Measurements from ENCODE around the gene CEP164. TPM values are rescaled to one million over a fixed set of nuclear protein-coding genes. Genes with fewer than 3 reads are reported as not detected.

CEP164 gene
- polyA plus RNA-seq, 1 of the 3 experiments (the other 2 are of a cell fraction), result 27.7 TPM

DNA sequence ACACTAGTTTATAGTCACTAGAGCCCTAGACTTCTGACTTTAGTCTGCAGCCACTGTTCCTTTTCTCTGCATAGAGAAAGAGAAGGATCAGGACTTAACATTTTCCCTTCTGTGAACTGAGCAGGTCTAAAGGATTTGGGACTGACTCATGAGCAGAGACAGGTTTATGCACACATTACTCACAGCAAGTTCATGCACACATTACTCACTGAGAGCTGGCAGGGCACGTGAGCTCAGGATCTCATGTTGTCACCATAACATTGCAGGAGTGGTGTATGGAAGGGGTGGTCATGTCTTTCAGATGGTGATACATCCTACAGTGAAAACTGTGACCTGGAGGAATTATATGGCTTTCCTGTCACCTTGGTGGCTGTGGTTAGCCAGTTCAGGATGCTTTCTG, 56.4 kb downstream of the CEP164 start:
- Histone ChIP-seq H3K27me3 (ENCODE audit: insufficient read depth) (no peaks in the 10 kb centered on the region), H3K9me3 (no peaks in the 10 kb centered on the region), H3K4me1 (ENCODE audit: control insufficient read depth in 1 of 2, insufficient read depth in 2 of 2, low read depth in 1 of 2, low read length in 1 of 2) (peaks cover 4 to 12% of the 10 kb centered on the region in 2 experiments; a peak in 2 of 4 replicates), H2AFZ (ENCODE audit: low read depth) (no peak overlapping the region), H4K20me1 (ENCODE audit: insufficient read depth) (no peaks in the 10 kb centered on the region), H3K4me2 (no peak overlapping the region), H3F3A (replicated peaks; ENCODE audit: insufficient read depth) (no peaks in the 10 kb centered on the region), H3K4me3 (ENCODE audit: low read depth in 2 of 2, low read length in 1 of 2) (no peak overlapping the region), H3K9me2 (no peaks in the 10 kb centered on the region), H3K79me2 (ENCODE audit: insufficient read depth) (no peaks in the 10 kb centered on the region), H3K27ac (ENCODE audit: low read depth in 2 of 2, low read length in 1 of 2) (peak overlapping the region in 1 of 2 experiments; percentile 43; a peak in 2 of 4 replicates), H3K9ac (no peak overlapping the region), H3K36me3 (replicated peaks in 1 of 2; ENCODE audit: control insufficient read depth in 1 of 2, insufficient read depth in 2 of 2, low read length in 1 of 2) (peaks cover 16 to 53% of the 10 kb centered on the region in 2 experiments)
- TF ChIP-seq, protein P1, sequence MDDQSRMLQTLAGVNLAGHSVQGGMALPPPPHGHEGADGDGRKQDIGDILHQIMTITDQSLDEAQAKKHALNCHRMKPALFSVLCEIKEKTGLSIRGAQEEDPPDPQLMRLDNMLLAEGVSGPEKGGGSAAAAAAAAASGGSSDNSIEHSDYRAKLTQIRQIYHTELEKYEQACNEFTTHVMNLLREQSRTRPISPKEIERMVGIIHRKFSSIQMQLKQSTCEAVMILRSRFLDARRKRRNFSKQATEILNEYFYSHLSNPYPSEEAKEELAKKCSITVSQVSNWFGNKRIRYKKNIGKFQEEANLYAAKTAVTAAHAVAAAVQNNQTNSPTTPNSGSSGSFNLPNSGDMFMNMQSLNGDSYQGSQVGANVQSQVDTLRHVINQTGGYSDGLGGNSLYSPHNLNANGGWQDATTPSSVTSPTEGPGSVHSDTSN (IDR thresholded peaks at IDR 0.05), result peak; percentile 58
- TF ChIP-seq POLR2AphosphoS5 (IDR thresholded peaks at IDR 0.05; ENCODE audit: low read depth, low read length) (no peak), JUND (IDR thresholded peaks at IDR 0.05) (peak; percentile 35; the same call in 1 of the 2 replicates), YY1 (IDR thresholded peaks at IDR 0.05; ENCODE audit: low read depth) (no peak), USF1 (IDR thresholded peaks at IDR 0.05; ENCODE audit: borderline replicate concordance, low read depth) (peak; percentile 66; the same call in 1 of the 2 replicates), FOSL2 (IDR thresholded peaks at IDR 0.05; ENCODE audit: borderline replicate concordance, low read depth) (peak; percentile 59; the same call in 1 of the 2 replicates), TCF12 (IDR thresholded peaks at IDR 0.05) (peak; percentile 20; the same call in 1 of the 2 replicates), MAX (IDR thresholded peaks at IDR 0.05; ENCODE audit: low read depth) (peak; percentile 55; the same call in 1 of the 2 replicates)
- 0% methylated on average over 1 of the region's 1 CpG for WGBS (ENCODE audit: low lambda C conversion rate)
- CTCF ChIA-PET, result interaction anchor here (1.0 to 3.2 kb wide), 2 partner anchors 42 to 423 kb away, joined by 3 to 13 read pairs; no protein-coding TSS in a partner anchor
- POLR2A ChIA-PET, result no interaction called here
- DNase-seq, result no peak

- 96% methylated on average over 3 of the region's 3 CpGs for WGBS (ENCODE audit: low lambda C conversion rate)
- H3K9me3 ChIP-seq, result no peaks in the 10 kb centered on the region
- H2AFZ ChIP-seq (ENCODE audit: low read depth), result no peak overlapping the region
- H4K20me1 ChIP-seq (ENCODE audit: insufficient read depth), result no peaks in the 10 kb centered on the region
- no peaks in the 10 kb centered on the region for H3K9me2 ChIP-seq
- H3K27ac ChIP-seq (ENCODE audit: low read depth in 2 of 2, low read length in 1 of 2), result no peak overlapping the region
- peaks cover 16 to 50% of the 10 kb centered on the region in 2 experiments for H3K36me3 ChIP-seq (replicated peaks in 1 of 2; ENCODE audit: control insufficient read depth in 1 of 2, insufficient read depth in 2 of 2, low read length in 1 of 2)
- peaks cover 2% of the 10 kb centered on the region for H3F3A ChIP-seq (replicated peaks; ENCODE audit: insufficient read depth)
- ChIA-PET POLR2A (no interaction called here), CTCF (interaction anchor here (1.8 to 3.2 kb wide), 2 partner anchors 41 to 423 kb away, joined by 5 to 13 read pairs; no protein-coding TSS in a partner anchor)
- no peak overlapping the region for H3K9ac ChIP-seq
- DNase-seq, result no peak
- TF ChIP-seq JUND (IDR thresholded peaks at IDR 0.05) (no peak), RCOR1 (IDR thresholded peaks at IDR 0.05; ENCODE audit: low read length) (no peak), ELF1 (IDR thresholded peaks at IDR 0.05) (no peak), SIN3A (IDR thresholded peaks at IDR 0.05; ENCODE audit: borderline replicate concordance, low read depth, low read length) (no peak)
- H3K4me2 ChIP-seq, result no peak overlapping the region
- H3K4me3 ChIP-seq (ENCODE audit: low read depth in 2 of 2, low read length in 1 of 2), result no peak overlapping the region
- H3K79me2 ChIP-seq (ENCODE audit: insufficient read depth), result no peaks in the 10 kb centered on the region
- H3K4me1 ChIP-seq (ENCODE audit: control insufficient read depth in 1 of 2, insufficient read depth in 2 of 2, low read depth in 1 of 2, low read length in 1 of 2), result peaks cover 0 to 4% of the 10 kb centered on the region in 2 experiments; a peak in 1 of 4 replicates
- no peaks in the 10 kb centered on the region for H3K27me3 ChIP-seq (ENCODE audit: insufficient read depth)
Measured at GRCh38 chr11:117385471-117385870, 57.8 kb downstream of the CEP164 start.
